Measurements from ENCODE around the gene CCDC61.

DNA sequence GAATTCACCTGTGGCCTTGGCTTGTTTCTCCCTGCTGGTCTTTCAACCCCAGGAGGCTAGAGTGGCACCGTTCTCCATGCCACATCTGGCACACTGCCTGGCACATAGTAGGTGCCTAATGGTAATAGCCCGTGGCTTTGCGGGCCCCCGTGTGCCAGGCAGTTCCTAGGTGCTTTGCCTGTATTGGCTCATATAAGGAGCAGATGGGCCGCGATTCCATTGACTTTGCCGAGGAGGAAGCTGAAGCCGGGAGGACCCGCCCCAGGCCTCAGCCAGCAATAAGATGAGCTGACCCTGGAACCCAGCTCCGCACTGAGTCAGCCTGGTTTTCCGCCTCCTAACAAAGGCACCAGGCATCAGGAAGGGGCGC, 26.8 kb downstream of the CCDC61 start:
- no peak for TF ChIP-seq EZH2phosphoT487 (IDR thresholded peaks at IDR 0.05; ENCODE audit: insufficient read depth, low read depth)
- TF ChIP-seq EZH2 (IDR thresholded peaks at IDR 0.05; ENCODE audit: insufficient read depth, poor library complexity, severe bottlenecking) = no peak

All from GM23248 (cell line).